ENCODE results near the gene MBNL3. TPM values are rescaled to one million over a fixed set of nuclear protein-coding genes. Genes with fewer than 3 reads are reported as not detected.

The MBNL3 gene
- total RNA-seq, 1 donor from 2014 or later: 8.9 TPM

DNA sequence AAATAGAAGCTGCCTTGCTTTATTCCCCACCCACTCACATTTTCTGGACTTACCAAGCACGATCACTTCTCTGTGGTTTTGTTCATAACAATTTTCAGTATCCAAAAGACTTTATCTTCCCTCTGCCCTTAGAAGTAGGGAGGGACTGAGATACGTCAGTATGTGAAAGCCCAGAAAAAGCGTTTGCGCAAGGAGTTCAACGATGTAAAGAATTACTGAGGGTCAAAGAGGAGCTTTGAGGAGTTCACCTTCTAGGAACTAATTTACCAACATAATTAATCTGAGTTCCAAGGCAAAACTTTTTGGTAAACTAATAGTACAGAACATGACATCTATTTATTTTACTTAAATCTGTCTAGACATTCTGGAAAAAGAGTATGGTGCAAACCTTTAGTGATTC, 84.6 kb downstream of the MBNL3 start:
- Mint-ChIP-seq H3K9me3 (no peaks in the 10 kb centered on the region), H3K4me1 (ENCODE audit: low read depth) (no peaks in the 10 kb centered on the region), H3K27ac (no peak overlapping the region), H3K27me3 (ENCODE audit: insufficient read depth) (no peaks in the 10 kb centered on the region), H3K36me3 (ENCODE audit: low read depth) (no peaks in the 10 kb centered on the region), H3K4me3 (no peak overlapping the region)
- intact Hi-C loops (cut with micrococcal nuclease): no loop called here
- DNase-seq (ENCODE audit: low spot score): no peak

DNA sequence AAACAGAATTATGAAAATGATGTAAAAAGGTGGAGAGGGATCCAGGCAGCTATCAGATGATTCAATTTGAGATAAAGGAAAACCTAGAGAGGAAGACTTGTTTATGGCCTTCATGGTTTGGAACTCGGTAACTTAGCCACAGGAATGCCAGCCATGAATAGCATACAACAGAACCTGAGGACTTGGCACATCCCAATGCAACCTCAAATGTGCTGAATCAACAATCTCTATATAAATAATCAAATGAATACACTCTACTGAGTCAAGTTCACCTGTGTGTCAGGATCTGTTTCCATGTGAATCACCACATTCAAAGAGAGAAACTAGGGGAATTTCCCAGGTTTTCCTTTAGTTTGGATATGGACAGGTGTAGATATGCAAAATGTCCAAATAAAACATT, 86.9 kb downstream of the MBNL3 start:
- DNase-seq (ENCODE audit: low spot score): no peak
- intact Hi-C loops (cut with micrococcal nuclease): no loop called here
- Mint-ChIP-seq H3K9me3 (no peaks in the 10 kb centered on the region), H3K4me1 (ENCODE audit: low read depth) (no peaks in the 10 kb centered on the region), H3K36me3 (ENCODE audit: low read depth) (no peaks in the 10 kb centered on the region), H3K27ac (no peak overlapping the region), H3K4me3 (no peak overlapping the region), H3K27me3 (ENCODE audit: insufficient read depth) (no peaks in the 10 kb centered on the region)

DNA sequence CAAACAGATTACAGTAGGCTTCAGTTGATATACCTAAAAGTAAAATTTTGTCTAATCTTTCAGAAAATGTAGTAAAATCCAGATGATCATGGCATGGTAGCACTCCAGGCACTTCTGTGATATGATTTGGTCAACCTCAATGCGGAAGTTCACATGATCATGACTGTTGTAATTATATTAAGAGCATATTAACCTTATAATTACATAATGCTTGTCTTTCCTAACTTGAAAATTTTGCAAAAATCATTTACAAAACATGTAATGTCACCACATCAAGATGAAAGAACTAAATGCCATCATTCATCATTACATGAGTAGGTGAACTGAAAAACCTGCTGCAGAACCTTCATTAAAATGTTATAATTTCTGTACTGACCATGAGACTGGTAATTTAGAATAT, 88.1 kb downstream of the MBNL3 start:
- Mint-ChIP-seq H3K4me1 (ENCODE audit: low read depth) (no peaks in the 10 kb centered on the region), H3K36me3 (ENCODE audit: low read depth) (no peaks in the 10 kb centered on the region), H3K4me3 (no peak overlapping the region), H3K27me3 (ENCODE audit: insufficient read depth) (no peaks in the 10 kb centered on the region), H3K27ac (no peak overlapping the region), H3K9me3 (no peaks in the 10 kb centered on the region)
- DNase-seq (ENCODE audit: low spot score): no peak
- intact Hi-C loops (cut with micrococcal nuclease): no loop called here

DNA sequence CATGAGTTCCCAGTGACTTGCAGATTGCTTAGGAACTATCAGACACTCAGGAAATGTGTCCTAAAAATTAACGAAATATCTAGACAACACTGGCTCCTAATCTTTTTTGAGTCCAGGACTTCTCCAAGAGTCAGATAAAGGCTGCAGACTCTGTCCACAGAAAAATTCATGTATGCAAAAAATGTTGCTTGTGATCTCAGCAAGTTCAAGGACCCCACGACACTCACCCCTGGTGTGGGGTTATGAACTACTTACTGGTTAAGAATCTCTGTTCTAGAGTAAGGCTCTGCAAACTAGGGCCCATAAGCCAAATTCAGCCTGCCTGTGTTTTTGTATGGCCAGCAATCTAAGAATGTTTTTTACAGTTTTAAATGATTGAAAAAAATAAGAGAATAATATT, 93.2 kb downstream of the MBNL3 start:
- Mint-ChIP-seq H3K4me3 (no peak overlapping the region), H3K27ac (no peak overlapping the region), H3K4me1 (ENCODE audit: low read depth) (no peaks in the 10 kb centered on the region), H3K27me3 (ENCODE audit: insufficient read depth) (no peaks in the 10 kb centered on the region), H3K9me3 (no peaks in the 10 kb centered on the region), H3K36me3 (ENCODE audit: low read depth) (no peaks in the 10 kb centered on the region)
- no peak for DNase-seq (ENCODE audit: low spot score)
- intact Hi-C loops (cut with micrococcal nuclease): no loop called here

DNA sequence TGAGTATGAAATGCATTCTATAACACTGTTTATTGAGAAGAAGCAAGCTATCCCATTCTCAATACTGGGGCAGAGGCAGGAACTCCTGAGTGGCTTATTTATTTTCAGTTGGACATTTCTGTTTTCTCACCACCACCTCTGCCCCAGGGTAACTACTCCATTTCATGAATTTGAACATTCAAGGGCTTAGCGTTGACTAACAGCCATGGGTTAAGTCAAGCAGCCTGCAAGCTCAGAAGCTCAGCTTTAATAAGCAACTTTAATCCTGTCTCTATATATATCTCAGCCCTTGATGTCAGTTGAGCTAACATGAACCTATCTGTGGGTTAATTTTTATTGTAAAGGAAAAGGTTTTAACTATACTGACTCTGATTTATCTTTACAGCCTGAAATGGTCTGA, 93.8 kb downstream of the MBNL3 start:
- DNase-seq (ENCODE audit: low spot score): no peak
- Mint-ChIP-seq H3K4me1 (ENCODE audit: low read depth) (no peaks in the 10 kb centered on the region), H3K27me3 (ENCODE audit: insufficient read depth) (no peaks in the 10 kb centered on the region), H3K9me3 (no peaks in the 10 kb centered on the region), H3K4me3 (no peak overlapping the region), H3K36me3 (ENCODE audit: low read depth) (no peaks in the 10 kb centered on the region), H3K27ac (no peak overlapping the region)
- intact Hi-C loops (cut with micrococcal nuclease): no loop called here

DNA sequence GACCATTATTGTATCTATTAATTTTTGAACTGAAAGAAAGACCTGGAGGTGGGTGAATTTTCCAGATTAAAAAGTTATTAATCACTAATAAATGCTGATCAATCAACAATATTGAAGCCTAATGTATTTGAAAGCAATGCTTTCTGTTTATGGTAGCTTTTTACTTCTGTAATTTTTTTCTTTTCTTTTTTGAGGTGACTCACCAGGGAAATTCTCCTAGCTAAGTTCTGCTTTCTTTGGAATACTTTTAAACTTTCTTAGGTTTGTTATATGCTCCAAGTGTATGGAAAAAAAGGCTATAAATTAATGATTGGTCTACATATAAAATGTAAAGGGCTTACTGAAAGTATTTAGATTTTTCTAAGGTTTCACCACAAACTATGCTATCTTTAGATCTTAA, 94.2 kb downstream of the MBNL3 start:
- no peaks in the 10 kb centered on the region for H3K9me3 Mint-ChIP-seq

DNA sequence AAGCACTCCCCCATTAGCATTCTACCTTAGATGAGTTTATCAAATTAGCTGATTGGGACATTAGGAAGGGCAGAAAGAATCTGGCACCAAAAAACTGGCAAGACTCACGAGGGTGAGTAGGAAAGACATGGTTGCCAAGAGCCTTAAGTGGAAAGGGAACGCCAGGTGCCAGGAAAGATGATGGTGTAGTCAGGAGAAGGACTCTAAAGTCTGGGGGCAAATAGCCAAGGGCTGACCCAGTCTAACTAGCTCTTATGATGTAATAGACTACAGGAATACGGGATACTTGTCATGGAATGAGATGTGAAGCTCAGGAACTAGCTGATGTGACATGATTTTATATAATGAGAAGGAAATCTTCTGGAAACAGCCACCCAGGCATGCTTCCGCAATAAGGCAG, 94.8 kb downstream of the MBNL3 start:
- no peak for DNase-seq (ENCODE audit: low spot score)
- no peaks in the 10 kb centered on the region for H3K4me1 Mint-ChIP-seq (ENCODE audit: low read depth)
- intact Hi-C loops (cut with micrococcal nuclease): no loop called here
- H3K36me3 Mint-ChIP-seq (ENCODE audit: low read depth): no peaks in the 10 kb centered on the region
- H3K27me3 Mint-ChIP-seq (ENCODE audit: insufficient read depth): no peaks in the 10 kb centered on the region
- H3K27ac Mint-ChIP-seq: no peak overlapping the region
- H3K9me3 Mint-ChIP-seq: no peaks in the 10 kb centered on the region
- H3K4me3 Mint-ChIP-seq: no peak overlapping the region

More for the DNA sequence above, 94.2 kb downstream of the MBNL3 start:
- Mint-ChIP-seq H3K4me3 (no peak overlapping the region), H3K4me1 (ENCODE audit: low read depth) (no peaks in the 10 kb centered on the region), H3K27ac (no peak overlapping the region), H3K36me3 (ENCODE audit: low read depth) (no peaks in the 10 kb centered on the region), H3K27me3 (ENCODE audit: insufficient read depth) (no peaks in the 10 kb centered on the region)
- intact Hi-C loops (cut with micrococcal nuclease): no loop called here
- no peak for DNase-seq (ENCODE audit: low spot score)

DNA sequence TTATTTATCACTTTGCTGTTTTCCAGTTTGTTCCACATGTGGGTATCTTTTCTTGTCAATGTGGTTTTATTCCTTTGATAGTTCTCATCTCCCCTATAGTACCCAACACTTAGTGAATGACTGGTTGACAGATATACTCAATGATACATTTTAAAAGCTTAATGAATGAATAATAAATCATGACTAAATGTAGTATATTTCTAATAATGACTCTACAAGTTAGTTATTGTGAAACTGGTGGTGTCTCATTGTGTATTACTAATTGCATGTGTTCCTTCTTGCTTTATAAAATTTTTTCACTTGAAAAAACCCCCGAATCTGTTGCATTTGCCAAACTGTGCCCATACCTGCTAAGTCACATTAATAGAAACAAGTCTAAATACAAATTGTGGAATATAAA, 95.4 kb downstream of the MBNL3 start:
- intact Hi-C loops (cut with micrococcal nuclease): no loop called here
- no peak for DNase-seq (ENCODE audit: low spot score)
- Mint-ChIP-seq H3K36me3 (ENCODE audit: low read depth) (no peaks in the 10 kb centered on the region), H3K9me3 (no peaks in the 10 kb centered on the region), H3K4me1 (ENCODE audit: low read depth) (no peaks in the 10 kb centered on the region), H3K27me3 (ENCODE audit: insufficient read depth) (no peaks in the 10 kb centered on the region), H3K27ac (no peak overlapping the region), H3K4me3 (no peak overlapping the region)

DNA sequence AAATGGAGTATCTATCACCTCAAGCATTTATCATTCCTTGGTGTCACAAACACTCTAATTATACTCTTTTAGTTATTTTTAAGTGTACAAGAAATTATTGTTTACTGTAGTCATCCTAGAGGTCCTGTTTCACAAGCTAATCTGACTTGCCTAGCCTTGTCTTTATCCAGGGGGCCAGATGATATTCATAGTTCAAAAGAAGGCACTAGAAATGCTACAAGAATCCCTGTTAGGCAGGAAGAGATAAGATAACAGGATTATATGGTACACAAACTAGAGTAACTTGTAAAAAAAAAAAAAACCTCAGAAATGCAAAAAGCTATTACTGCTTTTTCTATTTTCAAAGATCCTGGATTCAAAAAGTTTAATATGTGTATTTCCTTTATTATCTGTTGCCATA, 95.8 kb downstream of the MBNL3 start:
- Mint-ChIP-seq H3K27ac (no peak overlapping the region), H3K4me1 (ENCODE audit: low read depth) (no peaks in the 10 kb centered on the region), H3K27me3 (ENCODE audit: insufficient read depth) (no peaks in the 10 kb centered on the region), H3K9me3 (no peaks in the 10 kb centered on the region), H3K4me3 (no peak overlapping the region), H3K36me3 (ENCODE audit: low read depth) (no peaks in the 10 kb centered on the region)
- intact Hi-C loops (cut with micrococcal nuclease): no loop called here
- DNase-seq (ENCODE audit: low spot score): no peak

DNA sequence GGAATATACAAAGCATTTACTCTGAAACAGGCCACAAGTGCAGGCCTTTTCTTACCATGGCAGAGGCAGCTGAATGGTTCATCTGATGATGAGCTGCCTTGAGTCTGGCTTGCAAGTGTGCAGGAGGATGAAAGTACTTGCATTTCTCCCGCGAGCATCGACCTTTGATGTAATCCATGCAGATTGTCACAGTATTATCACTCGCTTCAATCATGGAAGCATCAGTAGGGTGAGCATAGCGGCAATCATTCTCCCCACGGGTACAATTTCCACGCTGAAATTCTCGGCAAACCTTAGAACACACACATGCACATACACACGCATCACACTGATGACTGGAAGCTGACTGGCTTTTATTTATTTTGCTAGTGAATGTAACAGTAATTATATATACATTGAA, 98.0 kb downstream of the MBNL3 start:
- intact Hi-C loops (cut with micrococcal nuclease): no loop called here
- Mint-ChIP-seq H3K4me1 (ENCODE audit: low read depth) (no peaks in the 10 kb centered on the region), H3K36me3 (ENCODE audit: low read depth) (no peaks in the 10 kb centered on the region), H3K27me3 (ENCODE audit: insufficient read depth) (no peaks in the 10 kb centered on the region), H3K27ac (no peak overlapping the region), H3K4me3 (no peak overlapping the region), H3K9me3 (no peaks in the 10 kb centered on the region)
- no peak for DNase-seq (ENCODE audit: low spot score)

DNA sequence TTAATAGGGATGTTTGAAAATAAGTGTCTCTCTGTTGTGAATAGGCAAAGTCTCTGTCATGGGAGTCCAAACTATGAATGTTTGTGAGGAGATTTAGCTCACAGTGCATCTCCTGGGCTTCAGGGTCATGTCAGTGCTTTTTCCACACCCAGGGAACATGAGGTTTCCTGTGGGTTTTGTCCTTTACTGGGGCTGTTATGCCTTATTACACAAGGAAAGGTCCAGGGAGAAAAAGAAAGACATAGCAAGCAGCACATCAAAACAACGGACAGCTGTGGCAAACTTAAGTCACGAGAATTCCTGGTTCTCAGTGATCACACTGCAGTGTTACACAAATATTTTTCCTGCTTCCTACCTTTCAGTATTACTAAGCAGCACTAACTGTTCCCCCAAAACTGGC, 99.4 kb downstream of the MBNL3 start:
- H3K4me3 Mint-ChIP-seq: no peak overlapping the region
- DNase-seq (ENCODE audit: low spot score): no peak
- no peaks in the 10 kb centered on the region for H3K27me3 Mint-ChIP-seq (ENCODE audit: insufficient read depth)
- intact Hi-C loops (cut with micrococcal nuclease): no loop called here
- H3K36me3 Mint-ChIP-seq (ENCODE audit: low read depth): no peaks in the 10 kb centered on the region
- no peaks in the 10 kb centered on the region for H3K4me1 Mint-ChIP-seq (ENCODE audit: low read depth)
- H3K9me3 Mint-ChIP-seq: no peaks in the 10 kb centered on the region
- no peak overlapping the region for H3K27ac Mint-ChIP-seq

DNA sequence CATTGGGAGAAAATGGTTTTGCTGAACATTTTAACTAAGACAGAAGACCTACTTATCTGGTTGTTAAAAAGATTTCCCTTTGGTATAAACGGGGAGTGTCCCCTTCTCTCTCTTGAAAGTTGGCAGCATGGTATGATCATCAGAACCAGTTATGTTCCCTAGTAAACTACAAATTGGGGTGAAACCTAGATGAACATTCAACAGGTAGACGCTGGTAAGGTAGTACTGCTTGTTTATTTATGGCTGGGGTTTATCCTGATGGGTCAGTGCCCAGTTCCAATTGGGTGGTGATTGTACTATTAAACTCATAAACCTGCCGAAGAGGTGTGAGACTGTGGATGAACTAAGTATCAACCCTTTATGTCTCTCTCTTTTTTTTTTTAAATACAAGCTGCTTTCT, 100.5 kb downstream of the MBNL3 start:
- no peaks in the 10 kb centered on the region for H3K4me1 Mint-ChIP-seq (ENCODE audit: low read depth)

DNA sequence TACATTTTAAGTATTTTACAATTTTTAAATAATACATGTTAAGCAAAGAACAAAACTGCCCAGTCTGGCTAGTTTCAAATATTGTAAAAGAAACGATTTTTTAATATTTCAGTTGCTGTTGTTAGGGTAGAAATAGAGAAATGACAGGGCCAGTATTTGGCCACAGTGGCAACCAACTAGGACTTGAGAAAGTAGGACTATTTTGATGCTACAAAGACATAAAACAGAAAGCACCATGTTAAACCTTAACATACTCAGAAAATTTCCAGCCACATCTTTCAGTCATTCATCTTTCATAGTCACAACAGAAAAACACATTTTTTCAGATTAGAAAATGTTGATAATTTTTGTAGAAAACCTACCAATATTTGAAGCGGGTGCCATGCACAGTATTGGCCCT, 104.5 kb downstream of the MBNL3 start:
- H3K27me3 Mint-ChIP-seq (ENCODE audit: insufficient read depth): no peaks in the 10 kb centered on the region
- H3K9me3 Mint-ChIP-seq: no peaks in the 10 kb centered on the region
- no peak overlapping the region for H3K4me3 Mint-ChIP-seq
- no peaks in the 10 kb centered on the region for H3K4me1 Mint-ChIP-seq (ENCODE audit: low read depth)
- no peak for DNase-seq (ENCODE audit: low spot score)
- H3K27ac Mint-ChIP-seq: no peak overlapping the region
- intact Hi-C loops (cut with micrococcal nuclease): no loop called here
- no peaks in the 10 kb centered on the region for H3K36me3 Mint-ChIP-seq (ENCODE audit: low read depth)

More for the DNA sequence above, 100.5 kb downstream of the MBNL3 start:
- Mint-ChIP-seq H3K4me3 (no peak overlapping the region), H3K9me3 (no peaks in the 10 kb centered on the region), H3K36me3 (ENCODE audit: low read depth) (no peaks in the 10 kb centered on the region), H3K27me3 (ENCODE audit: insufficient read depth) (no peaks in the 10 kb centered on the region), H3K27ac (no peak overlapping the region)
- intact Hi-C loops (cut with micrococcal nuclease): no loop called here
- no peak for DNase-seq (ENCODE audit: low spot score)

DNA sequence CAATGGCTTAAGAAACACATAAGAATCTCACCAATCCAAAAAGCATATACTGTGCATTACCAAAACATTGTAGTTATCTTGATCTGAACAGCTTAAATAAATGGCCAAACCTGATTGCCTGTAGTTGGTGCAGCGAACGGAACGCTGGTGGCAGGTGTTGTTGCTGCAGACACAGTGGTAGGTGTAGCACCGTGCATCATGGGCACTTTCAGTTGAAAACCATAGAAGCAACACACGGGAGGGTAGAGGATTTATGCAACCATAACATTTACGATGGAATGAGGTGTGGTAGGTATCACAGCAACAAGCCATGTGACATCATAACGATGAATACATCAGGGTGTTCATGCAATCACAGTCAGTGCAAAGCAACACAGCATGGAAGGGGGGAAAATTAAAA, 106.8 kb downstream of the MBNL3 start:
- intact Hi-C loops (cut with micrococcal nuclease): no loop called here
- Mint-ChIP-seq H3K27me3 (ENCODE audit: insufficient read depth) (no peaks in the 10 kb centered on the region), H3K27ac (no peak overlapping the region), H3K4me1 (ENCODE audit: low read depth) (no peaks in the 10 kb centered on the region), H3K36me3 (ENCODE audit: low read depth) (no peaks in the 10 kb centered on the region), H3K9me3 (no peaks in the 10 kb centered on the region), H3K4me3 (no peak overlapping the region)
- DNase-seq (ENCODE audit: low spot score): no peak
